ENCODE results near the gene PACC1.

- TF ChIP-seq, protein P1, sequence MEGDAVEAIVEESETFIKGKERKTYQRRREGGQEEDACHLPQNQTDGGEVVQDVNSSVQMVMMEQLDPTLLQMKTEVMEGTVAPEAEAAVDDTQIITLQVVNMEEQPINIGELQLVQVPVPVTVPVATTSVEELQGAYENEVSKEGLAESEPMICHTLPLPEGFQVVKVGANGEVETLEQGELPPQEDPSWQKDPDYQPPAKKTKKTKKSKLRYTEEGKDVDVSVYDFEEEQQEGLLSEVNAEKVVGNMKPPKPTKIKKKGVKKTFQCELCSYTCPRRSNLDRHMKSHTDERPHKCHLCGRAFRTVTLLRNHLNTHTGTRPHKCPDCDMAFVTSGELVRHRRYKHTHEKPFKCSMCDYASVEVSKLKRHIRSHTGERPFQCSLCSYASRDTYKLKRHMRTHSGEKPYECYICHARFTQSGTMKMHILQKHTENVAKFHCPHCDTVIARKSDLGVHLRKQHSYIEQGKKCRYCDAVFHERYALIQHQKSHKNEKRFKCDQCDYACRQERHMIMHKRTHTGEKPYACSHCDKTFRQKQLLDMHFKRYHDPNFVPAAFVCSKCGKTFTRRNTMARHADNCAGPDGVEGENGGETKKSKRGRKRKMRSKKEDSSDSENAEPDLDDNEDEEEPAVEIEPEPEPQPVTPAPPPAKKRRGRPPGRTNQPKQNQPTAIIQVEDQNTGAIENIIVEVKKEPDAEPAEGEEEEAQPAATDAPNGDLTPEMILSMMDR (IDR thresholded peaks at IDR 0.05 in 4 of 5, conservative IDR thresholded peaks at IDR 0.05 in 1 of 5), result no peak
- TF ChIP-seq POLR2A (IDR thresholded peaks at IDR 0.05), result no peak
Observed at GRCh38 chr1:212323066-212323465, 91.6 kb downstream of the PACC1 start.
